Measurements from ENCODE around the gene UBE2B. TPM values are rescaled to one million over a fixed set of nuclear protein-coding genes. Genes with fewer than 3 reads are reported as not detected.

The UBE2B gene
- total and polyA plus RNA-seq, 2 experiments from 2014 or later: 19.3 to 184 TPM

GRCh38 chr5:134374232-134374631, 2.9 kb downstream of the UBE2B start (continued):
- no peak for TF ChIP-seq ZNF331 (CRISPR knock-in tag; IDR thresholded peaks at IDR 0.05; ENCODE audit: low read depth)
- no peak for TF ChIP-seq JUNB (IDR thresholded peaks at IDR 0.05; ENCODE audit: unreplicated experiment)

DNA sequence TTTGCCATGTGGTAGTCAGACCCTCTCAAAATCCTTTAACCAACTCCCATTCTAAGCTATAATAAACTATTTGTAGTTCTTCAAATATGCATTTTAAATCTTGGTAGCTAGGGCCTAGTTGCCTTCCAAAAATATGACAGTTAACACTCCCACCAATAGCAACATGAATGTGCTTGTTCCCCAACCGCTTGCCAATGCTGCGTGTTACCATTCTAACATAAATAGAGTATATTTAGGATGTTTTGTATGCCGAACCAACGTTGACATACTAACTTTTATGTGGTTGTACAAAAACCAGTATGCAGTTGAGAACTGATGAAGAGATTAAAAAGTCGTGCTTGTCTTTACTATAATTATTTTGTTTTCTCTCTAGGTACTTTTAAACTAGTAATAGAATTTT, 9.0 kb downstream of the UBE2B start:
- H3K27ac Mint-ChIP-seq: no peak overlapping the region
- peaks cover 74% of the 10 kb centered on the region for H3K36me3 Mint-ChIP-seq (ENCODE audit: low read depth)

More for the DNA sequence above, 9.0 kb downstream of the UBE2B start:
- no peaks in the 10 kb centered on the region for H3K27me3 Mint-ChIP-seq (ENCODE audit: insufficient read depth, low read depth, poor library complexity)
- no peaks in the 10 kb centered on the region for H3K9me2 ChIP-seq (ENCODE audit: insufficient read depth)
- no peaks in the 10 kb centered on the region for H3K9me3 Mint-ChIP-seq
- no peaks in the 10 kb centered on the region for H3K4me1 Mint-ChIP-seq
- no peak overlapping the region for H3K4me2 ChIP-seq
- H3K4me1 ChIP-seq (ENCODE audit: insufficient read depth): no peaks in the 10 kb centered on the region
- ATAC-seq (no peak), DNase-seq (ENCODE audit: low spot score) (no peak)
- H3K27me3 ChIP-seq (ENCODE audit: insufficient read depth): no peaks in the 10 kb centered on the region
- peaks cover 43% of the 10 kb centered on the region for H3K36me3 ChIP-seq (ENCODE audit: insufficient read depth)
- H3K27ac ChIP-seq (ENCODE audit: low read depth): no peak overlapping the region
- no peak overlapping the region for H3K4me3 Mint-ChIP-seq
- peaks cover 36% of the 10 kb centered on the region for H3K79me2 ChIP-seq (replicated peaks; ENCODE audit: insufficient read depth)
- H3F3A ChIP-seq (replicated peaks; ENCODE audit: low read depth): 0 out of 2 replicates have a peak, but pooled peaks cover 10% of the 10 kb centered on the region
- no peak overlapping the region for H3K4me3 ChIP-seq
- H2AFZ ChIP-seq: no peak overlapping the region
- H4K20me1 ChIP-seq (replicated peaks; ENCODE audit: insufficient read depth): peaks cover 15% of the 10 kb centered on the region
- TF ChIP-seq ZNF462 (CRISPR knock-in tag; IDR thresholded peaks at IDR 0.05): no peak
- no peak for TF ChIP-seq REST (IDR thresholded peaks at IDR 0.05; ENCODE audit: unreplicated experiment)
- TF ChIP-seq CREB1 (CRISPR knock-in tag; IDR thresholded peaks at IDR 0.05; ENCODE audit: low read depth): no peak
- TF ChIP-seq STAT1 (IDR thresholded peaks at IDR 0.05; ENCODE audit: unreplicated experiment): no peak
- TF ChIP-seq EZH2 (IDR thresholded peaks at IDR 0.05; ENCODE audit: low read depth, unreplicated experiment): no peak
- no peak for TF ChIP-seq ETS1 (IDR thresholded peaks at IDR 0.05)
- no peak for TF ChIP-seq NANOG (IDR thresholded peaks at IDR 0.05; ENCODE audit: borderline replicate concordance)
- TF ChIP-seq, protein P1, sequence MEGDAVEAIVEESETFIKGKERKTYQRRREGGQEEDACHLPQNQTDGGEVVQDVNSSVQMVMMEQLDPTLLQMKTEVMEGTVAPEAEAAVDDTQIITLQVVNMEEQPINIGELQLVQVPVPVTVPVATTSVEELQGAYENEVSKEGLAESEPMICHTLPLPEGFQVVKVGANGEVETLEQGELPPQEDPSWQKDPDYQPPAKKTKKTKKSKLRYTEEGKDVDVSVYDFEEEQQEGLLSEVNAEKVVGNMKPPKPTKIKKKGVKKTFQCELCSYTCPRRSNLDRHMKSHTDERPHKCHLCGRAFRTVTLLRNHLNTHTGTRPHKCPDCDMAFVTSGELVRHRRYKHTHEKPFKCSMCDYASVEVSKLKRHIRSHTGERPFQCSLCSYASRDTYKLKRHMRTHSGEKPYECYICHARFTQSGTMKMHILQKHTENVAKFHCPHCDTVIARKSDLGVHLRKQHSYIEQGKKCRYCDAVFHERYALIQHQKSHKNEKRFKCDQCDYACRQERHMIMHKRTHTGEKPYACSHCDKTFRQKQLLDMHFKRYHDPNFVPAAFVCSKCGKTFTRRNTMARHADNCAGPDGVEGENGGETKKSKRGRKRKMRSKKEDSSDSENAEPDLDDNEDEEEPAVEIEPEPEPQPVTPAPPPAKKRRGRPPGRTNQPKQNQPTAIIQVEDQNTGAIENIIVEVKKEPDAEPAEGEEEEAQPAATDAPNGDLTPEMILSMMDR (conservative IDR thresholded peaks at IDR 0.05; ENCODE audit: low read depth in 2 of 2): no peak
- no peak for TF ChIP-seq EZH2phosphoT487 (IDR thresholded peaks at IDR 0.05; ENCODE audit: unreplicated experiment)
- TF ChIP-seq POLR2AphosphoS5 (IDR thresholded peaks at IDR 0.05; ENCODE audit: low read depth): no peak
- no peak for TF ChIP-seq ZNF114 (CRISPR knock-in tag; IDR thresholded peaks at IDR 0.05)
- no peak for TF ChIP-seq ZNF331 (CRISPR knock-in tag; IDR thresholded peaks at IDR 0.05; ENCODE audit: low read depth)
- TF ChIP-seq JUNB (IDR thresholded peaks at IDR 0.05; ENCODE audit: unreplicated experiment): no peak
